ENCODE results near the gene SPATA31D4.

The SPATA31D4 gene

GRCh38 chr9:81893929-81894328 is 34.3 kb upstream of the SPATA31D4 start:
- Histone ChIP-seq H3K4me3 (ENCODE audit: low read length, poor library complexity, severe bottlenecking) (no peak overlapping the region), H3K4me2 (ENCODE audit: low read depth, low read length, poor library complexity, severe bottlenecking) (no peak overlapping the region)
- TF ChIP-seq EZH2phosphoT487 (IDR thresholded peaks at IDR 0.05; ENCODE audit: borderline replicate concordance) (no peak), CTCF (conservative IDR thresholded peaks at IDR 0.05; ENCODE audit: low read length) (no peak)

GRCh38 chr9:81894891-81895290 is 33.3 kb upstream of the SPATA31D4 start:
- Histone ChIP-seq H3K9me2 (replicated peaks; ENCODE audit: low read depth, low read length) (no peaks in the 10 kb centered on the region), H3K9me3 (ENCODE audit: insufficient read depth, low read depth, low read length) (no peaks in the 10 kb centered on the region), H3F3A (ENCODE audit: low read depth) (no peaks in the 10 kb centered on the region), H2AFZ (ENCODE audit: low read length) (no peak overlapping the region), H3K4me3 (ENCODE audit: low read length, poor library complexity, severe bottlenecking) (no peak overlapping the region), H3K4me1 (ENCODE audit: insufficient read depth, low read length, poor library complexity, severe bottlenecking) (no peaks in the 10 kb centered on the region), H3K27me3 (ENCODE audit: insufficient read depth, low read length, poor library complexity, severe bottlenecking) (no peaks in the 10 kb centered on the region), H4K20me1 (ENCODE audit: insufficient read depth, low read length, poor library complexity, severe bottlenecking) (no peaks in the 10 kb centered on the region), H3K9ac (ENCODE audit: low read depth, low read length, poor library complexity, severe bottlenecking) (no peak overlapping the region), H3K36me3 (ENCODE audit: insufficient read depth, low read length) (no peaks in the 10 kb centered on the region), H3K79me2 (ENCODE audit: insufficient read depth, low read length) (no peaks in the 10 kb centered on the region), H3K4me2 (ENCODE audit: low read depth, low read length, poor library complexity, severe bottlenecking) (no peak overlapping the region)
- TF ChIP-seq CTCF (conservative IDR thresholded peaks at IDR 0.05; ENCODE audit: low read length) = no peak
- no peak for TF ChIP-seq EZH2phosphoT487 (IDR thresholded peaks at IDR 0.05; ENCODE audit: borderline replicate concordance)

More at GRCh38 chr9:81893929-81894328, 34.3 kb upstream of the SPATA31D4 start:
- Histone ChIP-seq H3K9me3 (ENCODE audit: insufficient read depth, low read depth, low read length) (no peaks in the 10 kb centered on the region), H3K9ac (ENCODE audit: low read depth, low read length, poor library complexity, severe bottlenecking) (no peak overlapping the region), H3K9me2 (replicated peaks; ENCODE audit: low read depth, low read length) (no peaks in the 10 kb centered on the region), H3K4me1 (ENCODE audit: insufficient read depth, low read length, poor library complexity, severe bottlenecking) (no peaks in the 10 kb centered on the region), H4K20me1 (ENCODE audit: insufficient read depth, low read length, poor library complexity, severe bottlenecking) (no peaks in the 10 kb centered on the region), H3K27me3 (ENCODE audit: insufficient read depth, low read length, poor library complexity, severe bottlenecking) (no peaks in the 10 kb centered on the region), H3F3A (ENCODE audit: low read depth) (no peaks in the 10 kb centered on the region), H3K36me3 (ENCODE audit: insufficient read depth, low read length) (no peaks in the 10 kb centered on the region), H2AFZ (ENCODE audit: low read length) (no peak overlapping the region), H3K79me2 (ENCODE audit: insufficient read depth, low read length) (no peaks in the 10 kb centered on the region)

GRCh38 chr9:81896070-81896469 is 32.2 kb upstream of the SPATA31D4 start:
- no peak overlapping the region for H3K9ac ChIP-seq (ENCODE audit: low read depth, low read length, poor library complexity, severe bottlenecking)
- no peaks in the 10 kb centered on the region for H3K36me3 ChIP-seq (ENCODE audit: insufficient read depth, low read length)
- no peak overlapping the region for H3K4me2 ChIP-seq (ENCODE audit: low read depth, low read length, poor library complexity, severe bottlenecking)
- no peak overlapping the region for H3K4me3 ChIP-seq (ENCODE audit: low read length, poor library complexity, severe bottlenecking)
- H3K27me3 ChIP-seq (ENCODE audit: insufficient read depth, low read length, poor library complexity, severe bottlenecking) = no peaks in the 10 kb centered on the region
- H3K79me2 ChIP-seq (ENCODE audit: insufficient read depth, low read length) = no peaks in the 10 kb centered on the region
- H4K20me1 ChIP-seq (ENCODE audit: insufficient read depth, low read length, poor library complexity, severe bottlenecking) = no peaks in the 10 kb centered on the region
- H3F3A ChIP-seq (ENCODE audit: low read depth) = no peaks in the 10 kb centered on the region
- H2AFZ ChIP-seq (ENCODE audit: low read length) = no peak overlapping the region
- no peaks in the 10 kb centered on the region for H3K4me1 ChIP-seq (ENCODE audit: insufficient read depth, low read length, poor library complexity, severe bottlenecking)
- no peaks in the 10 kb centered on the region for H3K9me2 ChIP-seq (replicated peaks; ENCODE audit: low read depth, low read length)
- no peaks in the 10 kb centered on the region for H3K9me3 ChIP-seq (ENCODE audit: insufficient read depth, low read depth, low read length)
- no peak for TF ChIP-seq CTCF (conservative IDR thresholded peaks at IDR 0.05; ENCODE audit: low read length)
- no peak for TF ChIP-seq EZH2phosphoT487 (IDR thresholded peaks at IDR 0.05; ENCODE audit: borderline replicate concordance)

Measured in Loucy (cell line).